ENCODE measurements around the gene RPGRIP1L. TPM values are rescaled to one million over a fixed set of nuclear protein-coding genes. Genes with fewer than 3 reads are reported as not detected.

Gene RPGRIP1L
- 6.5 and 20.7 TPM in 2 replicates for total RNA-seq (2011; cell fraction: chromatin; rRNA removed; ENCODE audit: low replicate concordance)
- total RNA-seq (2011; cell fraction: nucleolus; rRNA removed), result 4.6 and 4.8 TPM in 2 replicates
- total RNA-seq (2011; cell fraction: nucleoplasm; rRNA removed), result 5.9 and 13.7 TPM in 2 replicates
- total RNA-seq (2014; rRNA removed) (3.2 and 3.6 TPM in 2 replicates), total RNA-seq (2014; rRNA removed; fragmentation: Illumina TruSeq; extraction: Trizol) (6.7 and 8.4 TPM in 2 replicates), total RNA-seq (2015; rRNA removed; fragmentation: Illumina TruSeq; extraction: Trizol) (5.2 and 7.4 TPM in 2 replicates), total RNA-seq (2021) (4.5 and 5.3 TPM in 2 replicates), polyA plus RNA-seq (2011; rRNA removed) (7.7 and 7.8 TPM in 2 replicates), polyA plus RNA-seq (2014; fragmentation: Illumina TruSeq; extraction: Trizol) (4.7 and 4.9 TPM in 2 replicates), polyA plus RNA-seq (2014; fragmentation: Nextera tagmentation; extraction: Ambion mirVana) (1 to 10 TPM; 5.8 to 6.3 TPM), polyA plus RNA-seq (2014; rRNA removed) (4.0 and 5.4 TPM in 2 replicates), polyA minus RNA-seq (2011; rRNA and poly(A)+ RNA removed) (12.4 and 15.1 TPM in 2 replicates), Bru-seq, nascent RNA (percentile 49 among the genes with signal in this experiment), BruChase-seq, experiment 1, labeled RNA remaining after a 2-hour chase (percentile 52 among the genes with signal in this experiment), BruChase-seq, experiment 2, labeled RNA remaining after a 6-hour chase (percentile 51 among the genes with signal in this experiment)
- polyA plus RNA-seq (2011; cell fraction: cytosol; rRNA removed), result 1.4 and 3.8 TPM in 2 replicates
- 6.1 and 8.4 TPM in 2 replicates for polyA plus RNA-seq (2011; cell fraction: nucleus; rRNA removed)
- polyA plus RNA-seq (2012), result 3.1 and 5.0 TPM in 2 replicates
- 1.7 and 3.5 TPM in 2 replicates for polyA minus RNA-seq (2011; cell fraction: cytosol; rRNA and poly(A)+ RNA removed)
- polyA minus RNA-seq (2011; cell fraction: nucleus; rRNA and poly(A)+ RNA removed), result 10.8 and 20.4 TPM in 2 replicates
- long read RNA-seq, experiment 1, partial matches to known transcripts, result 3 of 7 reads
- long read RNA-seq, experiment 1, other reads (novel, unspliced or antisense), result 2 of 7 reads
- long read RNA-seq, experiment 2, partial matches to known transcripts, result 1 of 5 reads
- long read RNA-seq, experiment 2, other reads (novel, unspliced or antisense), result 2 of 5 reads
- long read RNA-seq, experiment 3, partial matches to known transcripts, result 0 of 3 reads
- long read RNA-seq, experiment 3, other reads (novel, unspliced or antisense), result 0 of 3 reads

DNA sequence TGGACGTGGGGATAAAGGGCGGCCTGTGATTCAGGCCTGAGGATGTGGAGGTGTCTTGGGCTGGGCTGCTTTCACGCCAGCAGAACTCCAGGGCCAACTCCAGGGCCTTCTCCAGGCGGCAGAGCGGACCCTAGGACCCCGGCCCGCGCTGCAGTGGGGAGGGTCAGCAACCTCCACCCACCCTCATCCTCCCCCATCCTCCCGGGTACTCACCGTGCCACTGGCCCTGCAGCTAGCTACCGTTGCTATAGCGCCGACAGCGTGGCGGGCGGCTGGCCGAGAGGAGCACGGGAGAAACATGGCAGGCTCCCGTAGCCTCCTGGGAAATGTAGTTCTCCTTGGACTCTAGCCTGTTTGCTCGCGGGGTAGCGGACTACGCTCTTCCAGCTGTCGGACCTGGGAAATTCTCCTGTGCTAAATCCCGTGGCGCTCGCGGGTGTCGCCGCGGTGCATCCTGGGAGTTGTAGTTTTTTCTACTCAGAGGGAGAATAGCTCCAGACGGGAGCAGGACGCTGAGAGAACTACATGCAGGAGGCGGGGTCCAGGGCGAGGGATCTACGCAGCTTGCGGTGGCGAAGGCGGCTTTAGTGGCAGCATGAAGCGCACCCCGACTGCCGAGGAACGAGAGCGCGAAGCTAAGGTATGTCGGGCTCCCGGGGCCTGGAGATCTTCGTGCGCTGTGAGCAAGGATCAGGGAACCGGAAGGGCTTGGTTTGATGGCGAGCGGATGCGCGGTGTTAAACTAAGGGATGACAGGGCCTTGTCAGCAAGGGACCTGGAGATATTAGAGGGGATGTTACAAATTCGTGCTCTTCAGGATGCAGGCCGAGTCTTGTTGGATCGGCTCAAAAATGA is at the start of gene RPGRIP1L, which contains the start of gene FTO:
TSS of gene RPGRIP1L (minus strand) at position 270 of the 855 bp plus-strand sequence. CDS start 3,136 bp downstream, outside the sequence.
TSS of gene FTO (plus strand) at position 567 of the 855 bp plus-strand sequence.
- in situ Hi-C loops (cut with MboI), result no loop called here
- ChIA-PET POLR2A (interaction anchor here (0.6 to 1.2 kb wide), 4 partner anchors 9 to 50 kb away, joined by 3 read pairs; no protein-coding TSS in a partner anchor), CTCF (ENCODE audit: low intra/inter-chr PET ratio) (no interaction called here)
- H3K27me3 ChIP-seq (ENCODE audit: control insufficient read depth in 2 of 2, insufficient read depth in 2 of 2, low read length in 2 of 2), result no peaks in the 10 kb centered on the region
- H3K9ac ChIP-seq (ENCODE audit: insufficient read depth in 1 of 2, low read depth in 2 of 2, low read length in 2 of 2), result peak within 1 kb of the TSS; percentile 72 to 91
- no peaks in the 10 kb centered on the region for H4K20me1 ChIP-seq (replicated peaks; ENCODE audit: control insufficient read depth, insufficient read depth, low read length)
- no peaks in the 10 kb centered on the region for H3K36me3 ChIP-seq (ENCODE audit: control insufficient read depth, insufficient read depth, low read length)
- peaks cover 12% of the 10 kb centered on the region; the same call in 2 of the 3 replicates for H3K79me2 ChIP-seq (ENCODE audit: control insufficient read depth, insufficient read depth, low read length)
- H3K4me1 ChIP-seq (replicated peaks in 1 of 2; ENCODE audit: control insufficient read depth in 2 of 2, insufficient read depth in 2 of 2, low read length in 2 of 2), result peaks cover 2 to 7% of the 10 kb centered on the region in 2 experiments; a peak in 3 of 5 replicates
- intact Hi-C loops (cut with micrococcal nuclease), result no loop called here
- H3K4me2 ChIP-seq (ENCODE audit: insufficient read depth, low read length), result peak within 1 kb of the TSS; percentile 99
- FAIRE-seq (peak; percentile 97), ATAC-seq (peak; percentile 100), DNase-seq (ENCODE audit: extremely low read depth in 1 of 4, low spot score in 3 of 4) (peak; percentile 86 to 98 (median 91))
- peak within 1 kb of the TSS; percentile 77 for H3K4me3 ChIP-seq
- H2AFZ ChIP-seq (ENCODE audit: low read depth, low read length), result peak within 1 kb of the TSS; percentile 95
- WGBS (ENCODE audit: insufficient coverage, low coverage, missing lambda C conversion rate), result under 1% methylated on average over 56 of the region's 57 CpGs
- BruUV-seq (replicated peaks), result no TSS peak
- H3K27ac ChIP-seq (ENCODE audit: extremely low read depth, low read depth, low read length), result no peak within 1 kb of the TSS; the same call in 1 of the 3 replicates
- H3K9me1 ChIP-seq (ENCODE audit: control insufficient read depth, insufficient read depth, low read length), result no peaks in the 10 kb centered on the region
- no peaks in the 10 kb centered on the region for H3K9me3 ChIP-seq (replicated peaks; ENCODE audit: control insufficient read depth, insufficient read depth, low read depth, low read length)
- no peak for TF ChIP-seq KLF6 (CRISPR knock-in tag; IDR thresholded peaks at IDR 0.05; ENCODE audit: borderline replicate concordance)
- peak; percentile 86 to 99 (median 98) for TF ChIP-seq YY1 (IDR thresholded peaks at IDR 0.05; ENCODE audit: borderline replicate concordance in 1 of 3, control insufficient read depth in 1 of 3, extremely low read depth in 1 of 3, insufficient read depth in 3 of 3, insufficient read length in 1 of 3, insufficient replicate concordance in 2 of 3, low read depth in 1 of 3, low read length in 2 of 3)
- TF ChIP-seq NCOA2 (IDR thresholded peaks at IDR 0.05; ENCODE audit: partially characterized antibody in 2 of 2), result no peak
- TF ChIP-seq HMG20B (CRISPR knock-in tag; IDR thresholded peaks at IDR 0.05), result no peak
- TF ChIP-seq MTA3 (IDR thresholded peaks at IDR 0.05; ENCODE audit: borderline replicate concordance), result no peak
- TF ChIP-seq RB1 (IDR thresholded peaks at IDR 0.05; ENCODE audit: low read depth), result peak; percentile 62
- TF ChIP-seq POU5F1 (IDR thresholded peaks at IDR 0.05; ENCODE audit: borderline replicate concordance, low read depth, low read length, partially characterized antibody), result peak; percentile 61
- peak; percentile 87 for TF ChIP-seq MBD2 (IDR thresholded peaks at IDR 0.05; ENCODE audit: borderline replicate concordance, low read depth)
